ENCODE results near the gene VSX2.

DNA sequence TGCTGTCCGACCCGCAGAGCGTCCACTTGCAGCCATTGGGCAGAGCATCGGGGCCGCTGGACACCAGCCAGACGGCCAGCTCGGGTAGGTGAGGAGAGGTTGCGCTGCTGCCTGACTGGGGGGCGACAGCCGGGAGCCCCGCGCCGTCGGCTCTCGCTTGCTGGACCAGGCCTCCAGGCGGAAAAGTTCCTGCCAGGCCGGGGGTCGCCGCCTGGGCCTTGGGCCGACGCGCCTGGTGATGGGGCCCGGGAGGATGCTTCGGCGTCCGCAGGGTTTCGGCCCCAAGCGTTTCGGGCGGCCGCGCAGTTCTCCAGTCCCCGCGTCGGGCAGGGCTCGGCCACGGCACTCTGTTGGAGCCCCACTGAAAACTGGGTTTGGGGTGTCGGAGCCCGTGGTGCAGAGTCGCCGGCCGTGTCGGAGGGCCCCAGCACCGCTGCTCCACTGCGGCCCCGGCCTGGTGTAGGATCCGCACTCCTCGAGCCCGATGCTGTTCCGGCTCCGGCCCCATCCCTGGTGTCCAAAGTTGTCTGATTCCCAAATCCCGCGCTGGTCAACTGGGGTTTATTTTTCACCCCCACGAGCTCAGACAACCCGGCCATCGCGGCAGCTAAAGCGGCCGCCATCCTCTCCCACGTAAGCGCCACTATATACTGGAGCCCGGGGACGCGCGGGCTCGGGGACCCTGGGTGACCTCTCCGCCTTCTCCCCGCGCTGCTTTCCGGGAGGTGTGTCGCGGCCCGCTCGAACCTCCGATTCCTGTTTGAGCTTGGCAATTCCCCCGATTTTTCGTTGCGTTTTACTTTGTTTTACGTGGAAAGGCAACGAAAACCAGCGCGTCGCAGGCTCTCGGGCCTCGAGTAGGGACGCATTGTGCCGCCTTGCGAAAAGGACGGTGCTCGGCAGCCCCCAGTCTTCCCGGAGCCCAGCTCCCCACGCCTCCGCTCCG lies 872 bp downstream of the VSX2 start:
- TF ChIP-seq, protein P1, sequence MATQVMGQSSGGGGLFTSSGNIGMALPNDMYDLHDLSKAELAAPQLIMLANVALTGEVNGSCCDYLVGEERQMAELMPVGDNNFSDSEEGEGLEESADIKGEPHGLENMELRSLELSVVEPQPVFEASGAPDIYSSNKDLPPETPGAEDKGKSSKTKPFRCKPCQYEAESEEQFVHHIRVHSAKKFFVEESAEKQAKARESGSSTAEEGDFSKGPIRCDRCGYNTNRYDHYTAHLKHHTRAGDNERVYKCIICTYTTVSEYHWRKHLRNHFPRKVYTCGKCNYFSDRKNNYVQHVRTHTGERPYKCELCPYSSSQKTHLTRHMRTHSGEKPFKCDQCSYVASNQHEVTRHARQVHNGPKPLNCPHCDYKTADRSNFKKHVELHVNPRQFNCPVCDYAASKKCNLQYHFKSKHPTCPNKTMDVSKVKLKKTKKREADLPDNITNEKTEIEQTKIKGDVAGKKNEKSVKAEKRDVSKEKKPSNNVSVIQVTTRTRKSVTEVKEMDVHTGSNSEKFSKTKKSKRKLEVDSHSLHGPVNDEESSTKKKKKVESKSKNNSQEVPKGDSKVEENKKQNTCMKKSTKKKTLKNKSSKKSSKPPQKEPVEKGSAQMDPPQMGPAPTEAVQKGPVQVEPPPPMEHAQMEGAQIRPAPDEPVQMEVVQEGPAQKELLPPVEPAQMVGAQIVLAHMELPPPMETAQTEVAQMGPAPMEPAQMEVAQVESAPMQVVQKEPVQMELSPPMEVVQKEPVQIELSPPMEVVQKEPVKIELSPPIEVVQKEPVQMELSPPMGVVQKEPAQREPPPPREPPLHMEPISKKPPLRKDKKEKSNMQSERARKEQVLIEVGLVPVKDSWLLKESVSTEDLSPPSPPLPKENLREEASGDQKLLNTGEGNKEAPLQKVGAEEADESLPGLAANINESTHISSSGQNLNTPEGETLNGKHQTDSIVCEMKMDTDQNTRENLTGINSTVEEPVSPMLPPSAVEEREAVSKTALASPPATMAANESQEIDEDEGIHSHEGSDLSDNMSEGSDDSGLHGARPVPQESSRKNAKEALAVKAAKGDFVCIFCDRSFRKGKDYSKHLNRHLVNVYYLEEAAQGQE (IDR thresholded peaks at IDR 0.05; ENCODE audit: insufficient read depth in 1 of 2, low read depth in 2 of 2, low read length in 2 of 2): no peak
- TF ChIP-seq TAF1 (IDR thresholded peaks at IDR 0.05; ENCODE audit: borderline replicate concordance, insufficient read depth, low read length) (no peak), POLR2AphosphoS5 (IDR thresholded peaks at IDR 0.05; ENCODE audit: low read depth, low read length) (no peak)

Measured in PFSK-1 (cell line).